GM03348 (cell line): ENCODE results near the gene UBL3.

ENCODE experiments used
- DNase-seq: peaks from one replicate; pipeline ENCODE4 v3.0.0; 2012; ENCODE audit warnings: low spot score

UBL3 gene

GRCh38 chr13:29758531-29759114 lies 91.8 kb downstream of the UBL3 start:
- DNase-seq, result no peak

GRCh38 chr13:29756506-29756905 lies 93.9 kb downstream of the UBL3 start:
- no peak for DNase-seq

DNA sequence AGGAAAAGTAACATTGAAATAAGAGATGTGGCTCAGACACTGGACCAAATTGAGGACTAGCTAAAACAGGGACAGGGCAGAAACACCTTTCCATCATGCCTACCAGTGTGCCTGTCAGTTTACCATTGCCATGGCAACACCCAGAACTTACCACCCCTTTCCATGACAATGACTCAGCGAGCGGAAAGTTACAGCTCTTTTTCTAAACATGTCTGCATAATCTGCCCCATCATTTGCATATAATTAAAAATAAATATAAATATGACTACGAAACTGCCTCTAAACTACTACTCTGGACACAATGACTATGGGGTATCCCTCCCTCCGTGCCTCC lies 96.0 kb downstream of the UBL3 start:
- DNase-seq, result no peak

GRCh38 chr13:29753618-29754472 lies 96.6 kb downstream of the UBL3 start:
- peak; percentile 16 for DNase-seq

GRCh38 chr13:29752175-29752574 lies 98.2 kb downstream of the UBL3 start:
- no peak for DNase-seq

DNA sequence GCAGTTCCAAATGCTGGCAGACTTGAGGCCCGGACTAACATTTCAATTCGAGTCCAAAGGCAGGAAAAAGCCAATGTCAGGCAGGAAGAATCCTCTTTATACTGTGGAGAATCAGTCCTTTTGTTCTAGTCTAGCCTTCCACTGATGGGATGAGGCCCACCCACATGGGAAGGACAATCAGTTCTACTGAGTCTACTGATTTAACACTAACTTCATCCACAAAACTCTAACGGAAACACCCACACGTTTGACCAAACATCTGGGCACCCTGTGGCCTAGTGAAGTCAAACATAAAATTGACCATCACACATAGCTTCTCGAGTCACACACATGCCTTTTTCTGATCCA lies 100.3 kb downstream of the UBL3 start:
- no peak for DNase-seq

GRCh38 chr13:29749401-29750182 lies 100.8 kb downstream of the UBL3 start:
- DNase-seq, result peak; percentile 5

- DNase-seq, result no peak
These were observed 102.3 kb downstream of the UBL3 start for GRCh38 chr13:29748097-29748496.

GRCh38 chr13:29746148-29746677 lies 104.2 kb downstream of the UBL3 start:
- DNase-seq, result no peak

DNA sequence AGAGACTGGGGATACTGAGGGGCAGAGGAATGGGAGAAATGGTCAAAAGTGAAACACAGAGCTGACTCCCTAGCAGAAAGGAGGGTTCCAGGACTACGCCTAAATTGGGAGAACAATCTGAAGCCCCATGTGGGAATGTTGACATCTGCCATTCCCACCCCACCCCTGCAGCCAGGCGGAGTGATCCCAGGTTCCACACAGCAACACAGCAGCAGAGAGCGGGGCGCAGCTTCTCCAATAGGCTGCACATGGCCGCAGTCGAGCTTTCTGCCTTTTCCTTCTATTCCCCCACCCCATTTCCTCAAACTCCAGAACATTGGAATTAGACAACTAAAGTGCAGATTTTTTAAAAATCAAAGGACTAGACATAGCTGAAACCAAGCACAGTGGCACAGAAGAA lies 104.7 kb downstream of the UBL3 start:
- DNase-seq, result no peak

GRCh38 chr13:29743201-29743786 lies 107.1 kb downstream of the UBL3 start:
- peak; percentile 54 for DNase-seq

- no peak for DNase-seq
These were observed 109.5 kb downstream of the UBL3 start for GRCh38 chr13:29740961-29741360.

- DNase-seq, result no peak
These were observed 113.4 kb downstream of the UBL3 start for GRCh38 chr13:29737061-29737460.

GRCh38 chr13:29733147-29733611 lies 117.2 kb downstream of the UBL3 start:
- no peak for DNase-seq

- no peak for DNase-seq
These were observed 120.2 kb downstream of the UBL3 start for GRCh38 chr13:29730253-29730652.

GRCh38 chr13:29722415-29722814 lies 128.0 kb downstream of the UBL3 start:
- no peak for DNase-seq

DNA sequence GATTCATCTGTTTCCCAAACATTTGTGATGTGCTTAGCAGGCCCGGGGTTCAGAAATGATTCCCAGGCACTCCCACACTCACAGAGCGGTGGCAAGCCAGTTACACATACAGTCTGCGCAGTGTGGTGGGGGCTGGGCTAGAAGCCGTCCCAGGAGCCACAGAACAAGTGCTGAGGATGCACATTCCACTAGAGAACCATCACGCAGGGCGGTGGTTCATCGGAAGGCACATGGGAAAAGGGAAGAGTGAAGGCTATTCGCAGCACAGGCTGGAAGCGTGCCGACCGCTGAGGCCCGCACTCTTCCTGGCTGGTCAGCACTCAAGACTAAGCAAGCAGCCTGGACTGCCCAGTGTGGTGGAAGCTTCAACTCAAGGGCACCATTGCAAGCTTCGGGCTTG lies 128.7 kb downstream of the UBL3 start:
- DNase-seq, result no peak

- DNase-seq, result no peak
These were observed 131.7 kb downstream of the UBL3 start for GRCh38 chr13:29718694-29719093.

GRCh38 chr13:29716493-29716892 lies 133.9 kb downstream of the UBL3 start:
- no peak for DNase-seq
